GM23248 (cell line): ENCODE results near the gene GPS1.

ENCODE experiments used
- EZH2 ChIP-seq: fragments of 200-600 bp; sonication (generic); IDR thresholded peaks from 2 replicates; pipeline ENCODE4 v1.6.1; 2018; ENCODE audit warnings: antibody characterized with exemption, mild to moderate bottlenecking; ENCODE audit not compliant: insufficient read depth, poor library complexity, severe bottlenecking
- EZH2phosphoT487 ChIP-seq: fragments of 200-600 bp; sonication (generic); IDR thresholded peaks from 2 replicates; pipeline ENCODE4 v1.6.1; 2018; ENCODE audit warnings: antibody characterized with exemption, moderate library complexity, mild to moderate bottlenecking, low read depth; ENCODE audit not compliant: insufficient read depth

- no peak for TF ChIP-seq EZH2
- no peak for TF ChIP-seq EZH2phosphoT487
These were observed 46.9 kb upstream of the GPS1 start for GRCh38 chr17:82004517-82005455.
